T-helper 2 cell treated with Interferon-gamma antibody and Interleukin-4, amounts not matched to agents 100 ng/mL and 5 ng/mL, for 36 hours (primary cell): ENCODE data around the gene JADE2. TPM values are rescaled to one million over a fixed set of nuclear protein-coding genes. Genes with fewer than 3 reads are reported as not detected.

Experiments
- intact Hi-C: fragments of 100-400 bp; cut with micrococcal nuclease; formaldehyde crosslinking; loops from one replicate; pipeline ENCODE4 v1.15.1; 2023
- total RNA-seq: library from RNA; stranded (reverse); gene quantifications from 2 replicates; pipeline ENCODE4 v1.2.3, GENCODE V29; 2022

JADE2 gene
- 81.0 and 81.1 TPM in 2 replicates for total RNA-seq

DNA sequence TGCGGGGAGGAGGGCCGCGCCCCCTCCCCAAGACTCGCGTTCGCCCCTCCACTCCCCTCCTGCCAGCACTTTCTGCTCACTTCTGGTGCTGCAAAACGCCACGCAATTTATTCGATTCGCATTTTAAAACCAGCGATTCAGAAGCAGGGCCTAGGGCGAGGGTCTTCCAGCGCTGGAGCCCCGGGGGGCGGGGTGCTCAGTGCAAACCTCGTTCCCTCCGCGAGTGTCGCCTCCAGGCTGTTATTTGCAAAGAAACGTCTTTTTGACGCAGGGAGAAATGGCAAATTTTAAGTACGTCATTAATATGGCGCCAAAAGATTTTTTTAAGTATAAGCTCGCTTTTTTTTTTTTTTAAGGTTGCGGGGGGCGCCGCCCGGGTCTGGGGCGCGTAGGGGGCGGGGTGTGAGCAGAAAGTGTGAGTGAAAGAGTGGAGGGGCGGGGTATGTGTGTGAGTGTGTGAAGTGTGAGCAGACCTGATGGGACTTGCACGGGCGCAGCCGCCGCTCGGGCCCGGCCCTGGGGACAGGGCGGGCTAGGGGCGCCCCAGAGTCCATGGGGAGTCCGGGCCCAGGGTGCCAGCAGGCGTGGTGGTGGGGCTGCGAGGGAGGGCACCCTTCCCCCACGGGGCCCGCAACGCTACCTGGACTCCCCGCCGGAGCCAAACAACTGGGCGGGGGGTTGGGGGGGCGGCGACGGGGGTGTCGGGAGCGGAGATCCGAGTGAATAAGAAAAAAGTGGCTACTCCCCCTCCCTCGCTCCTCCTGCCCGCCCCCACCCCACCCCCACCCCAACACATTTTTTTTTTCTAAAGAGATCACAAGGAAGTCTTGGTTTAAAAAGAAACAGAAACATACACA is at the start of gene JADE2:
TSS of gene JADE2 (plus strand) at position 845 of the 857 bp plus-strand sequence. CDS start 10,188 bp downstream, outside the sequence.
- intact Hi-C loops: loop anchor here (1.0 to 10.0 kb wide), 8 partner anchors 22 to 520 kb away; partner anchors contain the start of genes PCBD2, SEC24A, UBE2B and VDAC1

- intact Hi-C loops: no loop called here
These were observed 47.8 kb upstream of the JADE2 start for GRCh38 chr5:134477462-134478245.

GRCh38 chr5:134479839-134480238 is 45.6 kb upstream of the JADE2 start:
- intact Hi-C loops: no loop called here

- intact Hi-C loops: no loop called here
These were observed 36.1 kb upstream of the JADE2 start for GRCh38 chr5:134489227-134489944.

- intact Hi-C loops: no loop called here
These were observed 35.1 kb upstream of the JADE2 start for GRCh38 chr5:134490255-134490924.

DNA sequence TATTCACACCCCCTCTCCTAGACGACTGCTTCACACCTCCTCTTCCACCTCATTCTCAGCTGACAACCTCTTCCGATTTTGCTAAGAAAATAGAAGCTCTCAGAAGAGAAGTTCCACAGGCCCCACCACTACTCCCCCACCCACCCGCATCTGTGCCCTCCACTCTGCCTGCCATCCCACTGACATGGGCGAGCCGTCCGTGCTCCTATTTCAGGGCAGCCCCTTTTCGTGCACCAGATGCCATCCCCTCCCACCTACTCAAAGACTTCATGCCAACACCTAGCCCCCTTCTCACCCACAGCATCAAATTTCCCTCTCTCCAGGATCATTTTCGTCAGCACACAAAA is 34.6 kb upstream of the JADE2 start:
- intact Hi-C loops: no loop called here

DNA sequence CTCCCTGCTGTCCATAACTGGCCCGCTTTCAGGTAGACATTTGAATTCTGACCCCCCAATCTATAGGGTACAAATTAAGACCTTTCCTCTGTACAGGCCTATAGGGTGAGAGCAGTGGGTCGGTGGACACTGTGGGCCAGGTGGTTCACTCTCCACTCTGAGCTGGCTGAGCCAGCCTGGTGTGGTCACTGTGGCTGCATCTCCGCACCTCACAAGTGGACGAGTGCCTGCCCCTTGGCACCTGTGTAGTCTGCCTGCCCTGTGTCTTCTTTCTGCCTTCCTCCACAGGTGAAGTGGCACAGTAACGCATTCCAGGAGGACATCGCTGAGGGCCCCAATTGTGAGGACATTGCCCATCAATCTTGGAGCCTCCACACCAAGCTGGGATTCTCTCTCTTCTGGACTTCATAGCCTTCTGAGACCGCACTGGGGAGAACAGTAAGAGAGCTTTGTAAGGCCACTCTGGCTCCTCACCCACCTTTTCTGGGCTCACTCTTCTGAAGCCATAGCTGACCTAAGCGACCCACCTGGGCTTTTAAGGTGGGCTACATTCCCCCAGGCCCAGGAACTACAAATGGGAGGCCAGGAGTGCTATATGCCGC is 33.5 kb upstream of the JADE2 start:
- intact Hi-C loops: no loop called here

DNA sequence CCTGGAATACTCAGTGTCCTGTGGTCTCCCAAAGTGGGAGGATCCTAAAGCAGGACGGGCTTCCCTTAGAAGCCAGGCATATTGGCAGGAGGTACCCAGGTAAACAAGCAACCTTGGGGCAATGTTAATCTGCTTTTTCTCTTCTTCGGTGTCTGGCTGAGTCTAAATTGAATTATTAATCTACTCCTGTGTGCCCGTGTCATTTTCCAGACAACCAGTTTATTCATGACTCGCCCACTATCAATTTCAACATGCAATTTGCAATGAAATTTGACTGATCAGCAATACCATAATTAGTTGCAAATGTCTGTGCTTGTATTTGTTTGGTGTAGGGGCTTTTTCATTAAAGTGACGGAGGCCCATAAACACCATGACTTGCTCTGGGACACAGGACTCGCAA is 32.9 kb upstream of the JADE2 start:
- intact Hi-C loops: no loop called here

GRCh38 chr5:134493461-134494055 is 31.9 kb upstream of the JADE2 start:
- intact Hi-C loops: no loop called here

DNA sequence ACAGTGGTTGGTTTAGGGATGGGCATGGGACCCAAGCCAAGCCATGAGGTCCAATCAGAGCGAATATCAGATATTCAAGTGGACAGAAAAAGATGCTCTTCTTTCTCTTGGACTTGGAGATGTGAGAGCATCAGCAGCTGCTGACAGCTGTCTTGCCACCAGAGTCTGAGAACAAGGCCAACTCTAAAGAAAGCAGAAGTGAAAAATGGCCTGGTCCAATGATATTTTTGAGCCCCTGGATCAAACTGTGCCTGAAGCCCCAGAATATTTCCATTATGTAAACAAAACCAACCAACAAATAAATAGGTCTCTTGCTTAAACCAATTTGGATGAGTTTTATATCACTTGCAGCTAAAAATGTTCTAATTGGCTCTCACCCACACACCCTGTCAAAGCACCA is 30.7 kb upstream of the JADE2 start:
- intact Hi-C loops: no loop called here

- intact Hi-C loops: loop anchor here (5.0 kb wide), 1 partner anchor 33 kb away; no protein-coding TSS in a partner anchor
These were observed 25.6 kb upstream of the JADE2 start for GRCh38 chr5:134499905-134500304.

- intact Hi-C loops: loop anchor here (5.0 kb wide), 1 partner anchor 34 kb away; no protein-coding TSS in a partner anchor
These were observed 24.6 kb upstream of the JADE2 start for GRCh38 chr5:134500699-134501430.

- intact Hi-C loops: loop anchor here (5.0 kb wide), 1 partner anchor 35 kb away; no protein-coding TSS in a partner anchor
These were observed 23.2 kb upstream of the JADE2 start for GRCh38 chr5:134502259-134502658.

DNA sequence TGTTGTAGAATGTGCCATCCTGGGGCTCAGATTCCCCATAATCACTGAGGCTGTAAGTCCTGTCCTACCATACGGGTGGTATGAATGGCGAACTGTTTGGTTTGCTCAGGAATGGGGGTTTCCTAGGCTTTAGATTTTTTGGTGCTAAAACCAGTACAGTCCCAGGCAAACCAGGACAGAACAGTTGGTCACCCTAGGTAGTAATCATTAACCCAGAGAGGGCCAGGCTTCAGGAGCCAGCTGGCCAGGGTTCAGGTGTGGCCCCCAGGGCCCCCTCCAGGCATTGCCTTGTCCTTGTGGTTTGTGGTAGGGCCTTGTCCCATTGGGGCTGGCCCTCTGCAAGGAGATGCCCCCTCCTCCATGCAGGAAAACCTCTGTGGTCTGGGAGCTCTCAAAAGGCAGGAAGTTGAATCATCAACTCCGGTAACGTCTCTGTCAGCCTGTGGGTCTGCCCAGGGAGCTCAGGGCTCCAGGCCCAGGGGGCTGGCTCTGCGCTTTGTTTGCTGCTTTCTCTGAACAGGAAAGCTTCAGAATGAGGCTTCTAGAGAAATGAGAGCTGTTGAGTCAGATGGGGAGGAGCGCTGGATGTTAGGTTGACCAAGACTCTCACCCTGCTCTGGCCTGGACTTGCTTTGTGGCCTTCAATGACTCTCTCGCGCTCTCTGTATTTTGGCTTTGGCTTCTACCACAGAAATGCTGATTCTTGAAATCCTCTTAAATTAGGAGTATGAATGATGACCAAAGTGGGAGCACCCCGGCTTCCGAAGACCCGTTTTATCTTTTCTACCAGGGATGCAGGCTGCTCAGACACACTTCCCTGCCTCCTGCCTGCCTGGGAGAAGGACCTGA is 22.2 kb upstream of the JADE2 start:
- intact Hi-C loops: loop anchor here (1.0 to 5.0 kb wide), 2 partner anchors 22 to 36 kb away; partner anchors contain the start of gene JADE2

DNA sequence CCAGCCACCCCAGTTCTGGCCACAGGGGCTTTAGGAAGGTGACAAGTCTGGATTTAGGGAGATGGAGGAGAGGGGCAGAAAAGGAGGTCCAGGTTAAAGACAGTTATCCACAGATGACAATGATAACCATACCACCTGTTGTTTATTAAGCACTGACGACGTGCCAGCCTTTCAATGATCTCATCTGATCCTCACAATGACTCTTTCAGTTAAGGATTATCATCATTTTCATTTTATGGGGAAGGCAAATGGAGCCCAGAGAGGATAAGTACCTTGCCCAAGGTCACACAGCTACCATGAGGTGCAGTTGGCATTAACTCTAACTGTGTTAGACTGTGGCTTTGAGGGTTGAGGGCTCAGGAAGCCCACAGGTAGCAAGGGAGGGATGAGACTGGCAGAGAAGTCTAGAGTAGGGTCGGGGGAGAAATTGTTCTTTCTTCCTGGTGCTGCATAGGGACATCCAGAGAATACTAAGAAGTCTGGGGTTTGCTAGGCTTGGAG is 21.5 kb upstream of the JADE2 start:
- intact Hi-C loops: loop anchor here (1.0 to 5.0 kb wide), 2 partner anchors 21 to 37 kb away; partner anchors contain the start of gene JADE2

GRCh38 chr5:134504629-134505300 is 20.7 kb upstream of the JADE2 start:
- intact Hi-C loops: loop anchor here (5.0 kb wide), 1 partner anchor 37 kb away; no protein-coding TSS in a partner anchor
